HK-2 (cell line): ENCODE measurements around the gene CHD9NB.

Experiments used
- DNase-seq: peaks from one replicate; pipeline ENCODE4 v3.0.0-alpha.2; 2018; ENCODE audit not compliant: unreplicated experiment

The CHD9NB gene

DNA sequence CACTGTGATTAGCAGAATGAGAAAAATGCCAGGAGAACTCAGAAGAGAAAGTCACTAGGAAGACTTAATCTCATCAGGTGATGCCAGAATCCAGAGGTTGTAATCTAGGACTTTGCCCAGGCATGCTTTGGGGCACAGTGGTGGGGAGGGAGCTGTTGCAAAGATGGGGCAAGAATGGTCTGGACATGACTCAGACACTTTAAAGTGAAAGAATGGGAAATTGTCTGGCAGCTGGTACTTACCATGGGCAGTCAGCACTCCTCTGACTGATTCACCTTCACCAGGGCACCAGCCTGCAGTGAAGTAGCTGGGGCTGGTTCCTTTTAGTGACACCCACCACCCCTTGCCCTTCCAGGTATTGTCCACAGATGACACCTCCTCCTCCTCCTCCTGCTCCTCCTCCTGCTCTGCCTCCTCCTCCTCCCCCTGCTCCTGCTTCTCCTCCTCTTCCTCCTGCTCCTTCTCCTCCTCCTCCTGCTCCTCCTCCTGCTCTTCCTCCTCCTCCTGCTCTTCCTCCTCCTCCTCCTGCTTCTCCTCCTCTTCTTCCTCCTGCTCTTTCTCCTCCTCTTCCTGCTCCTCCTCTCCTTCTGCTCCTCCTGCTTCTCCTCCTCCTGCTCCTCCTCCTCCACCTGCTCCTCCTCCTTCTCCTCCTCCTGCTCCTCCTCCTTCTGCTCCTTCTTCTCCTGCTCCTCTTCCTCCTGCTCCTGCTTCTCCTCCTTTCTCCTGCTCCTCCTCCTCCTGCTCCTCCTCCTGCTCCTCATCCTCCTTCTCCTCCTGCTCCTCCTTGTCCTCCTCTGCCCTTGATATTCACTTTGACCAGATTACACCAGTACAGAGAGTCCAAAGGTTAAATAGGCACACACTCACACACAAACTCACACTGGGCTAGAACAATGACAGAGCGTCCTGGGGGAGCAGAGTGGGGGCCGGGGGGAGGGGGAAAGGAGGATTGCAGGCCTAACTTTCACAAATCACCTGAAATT is at the start of gene CHD9NB:
TSS of gene CHD9NB (minus strand) at position 379 of the 983 bp plus-strand sequence. CDS start 8,739 bp downstream, outside the sequence.
- peak; percentile 77 for DNase-seq

DNA sequence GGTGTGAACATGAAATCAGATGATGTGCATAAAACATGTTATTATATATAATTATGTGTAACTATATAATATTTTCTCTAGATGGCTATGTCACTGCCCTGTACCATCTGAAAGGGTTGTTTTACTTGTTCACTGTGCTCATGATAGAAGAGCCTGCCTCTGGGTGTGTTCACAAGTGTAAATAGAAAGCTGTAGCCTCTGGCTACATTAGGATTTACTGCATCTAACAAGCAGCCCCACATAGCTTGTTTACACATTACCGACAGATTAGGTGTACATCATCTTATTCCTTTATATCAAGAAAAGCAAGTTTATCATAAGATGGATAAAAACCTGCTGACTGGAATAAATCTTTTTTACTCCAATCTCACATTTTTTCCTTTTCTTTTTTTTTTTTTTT is 48.2 kb upstream of the CHD9NB start:
- no peak for DNase-seq

DNA sequence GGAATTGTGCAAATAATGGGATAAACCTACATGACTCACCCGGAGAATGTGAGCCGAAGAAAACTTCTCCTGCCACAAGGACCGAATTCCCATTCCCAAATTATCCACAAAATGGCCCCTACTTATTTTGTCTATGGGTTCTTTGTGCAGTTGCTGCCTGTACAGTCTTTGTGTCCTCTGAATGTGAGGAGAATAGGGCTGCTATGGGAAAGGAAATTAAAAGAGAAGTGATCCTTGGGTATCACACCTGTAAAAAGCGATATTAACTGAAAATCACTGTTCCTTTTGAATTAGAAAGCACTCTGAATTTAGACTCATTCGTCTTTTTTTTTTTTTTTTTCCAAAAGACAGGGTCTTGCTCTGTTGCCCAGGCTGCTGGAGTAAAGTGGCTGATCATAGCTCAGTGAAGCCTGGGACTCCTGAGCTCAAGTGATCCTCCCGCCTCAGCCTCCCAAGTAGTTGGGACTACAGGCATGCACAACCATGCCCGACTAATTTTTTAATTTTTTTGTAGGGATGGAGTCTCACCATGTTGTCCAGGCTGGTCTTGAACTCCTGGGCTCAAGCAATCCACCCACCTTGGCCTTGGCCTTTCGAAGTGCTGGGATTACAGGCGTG is 47.5 kb upstream of the CHD9NB start:
- DNase-seq: no peak

DNA sequence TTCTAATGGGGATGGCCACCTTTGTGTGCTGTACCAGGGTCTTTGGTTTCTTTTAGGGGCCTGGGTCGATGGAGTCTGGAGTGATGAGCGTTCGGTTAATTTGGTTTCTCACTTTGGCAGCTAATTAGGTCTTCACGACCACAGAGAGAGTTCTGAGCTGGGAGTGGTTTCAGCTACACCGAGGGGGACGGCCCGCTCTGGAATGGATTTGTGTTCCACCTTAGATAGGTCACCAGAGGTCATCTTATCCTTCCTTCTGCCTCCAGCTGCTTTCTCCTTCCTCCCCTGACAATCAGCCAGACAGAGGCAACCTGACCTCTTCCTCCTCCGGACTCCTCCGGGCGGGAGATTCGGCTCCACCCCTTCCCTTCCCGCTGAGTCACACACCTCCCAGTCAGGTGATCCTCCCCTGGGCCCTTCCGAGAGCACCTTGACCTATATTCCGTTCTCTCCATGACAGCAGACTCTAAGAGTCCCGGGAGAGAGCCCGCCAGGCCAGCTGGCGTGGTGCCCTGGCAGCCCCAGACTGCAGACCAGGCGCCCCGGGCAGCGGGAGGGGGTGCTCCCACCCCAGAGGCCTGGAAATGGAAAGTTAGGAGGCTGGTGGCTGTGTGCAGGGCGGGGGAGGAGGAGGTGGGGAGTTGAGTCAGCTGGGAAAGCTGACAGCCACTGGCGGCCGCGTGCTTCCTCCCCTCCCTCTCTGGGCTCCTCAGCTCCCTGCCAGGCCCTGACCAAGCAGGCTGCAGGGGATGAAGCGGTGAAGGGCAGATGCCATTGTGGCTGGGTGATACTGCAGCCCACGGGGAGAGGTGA is 46.8 kb upstream of the CHD9NB start:
- DNase-seq: peak; percentile 94

DNA sequence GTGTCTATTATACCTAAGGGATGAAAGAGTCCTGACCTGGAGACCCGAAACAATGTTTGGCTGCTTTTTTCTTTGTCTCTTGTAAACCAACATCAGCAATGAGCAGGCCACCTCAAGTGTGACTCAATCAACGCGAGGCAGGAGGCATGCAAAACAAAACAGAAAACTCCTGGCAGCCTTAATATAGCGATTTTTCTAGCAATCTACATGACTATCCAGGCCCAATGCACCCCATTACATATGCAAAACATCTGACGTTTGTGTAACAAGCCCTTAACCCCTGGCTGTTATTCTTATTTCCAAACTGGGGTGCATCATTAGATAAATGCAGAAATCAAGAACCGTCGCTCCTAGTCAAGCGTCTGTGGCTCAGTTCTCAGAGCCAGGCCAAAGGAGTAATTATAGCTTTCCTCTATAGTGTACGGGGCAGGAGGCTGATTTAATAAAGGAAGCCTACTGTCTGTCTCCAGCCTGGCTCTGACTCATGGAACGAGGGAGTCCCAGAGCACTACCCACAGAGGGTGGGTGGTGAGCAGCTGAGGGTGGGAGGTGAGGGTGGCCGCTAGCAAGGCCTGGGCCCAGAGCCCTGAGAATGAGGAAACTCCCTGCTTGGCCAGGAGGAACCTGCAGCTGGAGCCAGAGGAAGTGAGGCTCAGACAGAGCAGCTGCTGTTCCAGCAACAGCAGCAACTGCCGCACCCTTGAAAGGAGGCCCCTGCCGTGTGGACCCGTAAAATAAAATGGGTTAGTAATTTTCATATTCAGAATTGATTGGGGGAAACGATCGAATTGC is 46.0 kb upstream of the CHD9NB start:
- DNase-seq: peak; percentile 83

DNA sequence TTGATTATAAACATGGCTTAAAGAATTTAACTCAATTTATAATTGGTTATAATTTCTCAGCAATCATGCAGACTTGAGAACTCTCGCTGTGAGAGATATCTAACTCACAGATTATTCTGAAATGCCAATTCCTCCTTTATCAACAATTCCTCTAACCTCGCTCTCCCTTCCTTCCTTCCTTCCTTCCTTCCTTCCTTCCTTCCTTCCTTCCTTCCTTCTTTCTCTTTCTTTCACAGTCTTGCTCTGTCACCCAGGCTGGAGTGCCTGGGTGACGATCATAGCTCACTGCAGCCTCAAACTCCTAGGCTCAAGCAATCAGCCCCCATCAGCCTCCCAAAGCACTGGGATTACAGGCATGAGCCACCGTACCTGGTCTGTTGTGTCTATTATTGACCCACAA is 44.5 kb upstream of the CHD9NB start:
- no peak for DNase-seq

DNA sequence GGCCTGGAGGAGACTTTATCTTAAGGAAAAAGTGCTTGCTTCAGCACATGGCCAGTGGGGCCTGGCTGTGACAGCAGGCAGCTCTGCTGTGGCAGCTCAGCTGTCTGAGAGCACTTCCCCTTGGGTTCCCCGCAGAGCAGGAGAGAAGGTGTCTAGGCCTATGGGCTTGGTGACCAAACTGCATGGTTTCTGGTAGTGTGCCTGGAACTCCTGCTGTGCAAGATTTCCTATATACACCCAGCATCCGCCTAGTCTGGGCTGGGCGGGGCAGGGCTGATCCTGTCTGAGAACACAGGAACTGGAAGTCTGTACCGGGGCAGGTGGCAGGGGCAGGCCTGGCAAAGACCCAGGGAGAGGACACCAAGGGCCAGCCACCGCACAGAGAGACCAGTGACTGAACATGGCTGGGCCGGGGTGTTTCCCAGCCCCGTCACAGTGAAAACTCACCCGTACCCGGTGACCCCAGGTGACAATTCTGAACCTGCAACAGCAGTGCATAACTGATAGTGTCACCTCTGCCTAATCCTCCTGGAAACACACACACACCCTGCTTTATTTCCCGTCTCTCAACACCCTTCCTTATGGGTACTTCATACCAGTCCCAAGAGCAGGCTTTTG is 41.4 kb upstream of the CHD9NB start:
- DNase-seq: no peak

DNA sequence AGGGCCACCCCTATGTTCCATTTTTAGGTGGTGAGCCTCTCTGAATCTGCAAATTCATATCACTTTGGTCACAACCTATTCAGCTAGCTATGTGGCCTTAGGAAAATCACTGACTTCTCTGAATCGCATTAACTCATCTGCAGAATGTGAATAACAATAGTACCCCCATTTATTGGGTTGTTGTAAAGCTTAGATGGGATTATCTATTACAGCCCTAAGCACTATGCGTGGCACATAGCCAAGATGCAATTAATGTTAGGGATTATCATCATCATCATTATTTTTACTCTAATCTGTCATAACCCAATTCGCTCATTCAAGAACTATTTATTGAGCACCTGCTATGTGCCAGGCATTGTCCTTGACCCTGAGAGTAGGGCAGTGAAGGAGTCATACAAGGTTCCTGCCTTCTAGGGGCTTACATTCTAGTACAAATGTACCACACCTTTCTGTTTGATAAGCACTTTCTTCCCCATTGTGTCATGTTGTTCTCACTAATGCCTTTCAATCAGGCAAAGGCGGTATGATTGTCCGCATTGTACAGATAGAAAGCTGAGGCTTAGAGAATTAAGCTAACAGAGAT is 40.6 kb upstream of the CHD9NB start:
- no peak for DNase-seq

DNA sequence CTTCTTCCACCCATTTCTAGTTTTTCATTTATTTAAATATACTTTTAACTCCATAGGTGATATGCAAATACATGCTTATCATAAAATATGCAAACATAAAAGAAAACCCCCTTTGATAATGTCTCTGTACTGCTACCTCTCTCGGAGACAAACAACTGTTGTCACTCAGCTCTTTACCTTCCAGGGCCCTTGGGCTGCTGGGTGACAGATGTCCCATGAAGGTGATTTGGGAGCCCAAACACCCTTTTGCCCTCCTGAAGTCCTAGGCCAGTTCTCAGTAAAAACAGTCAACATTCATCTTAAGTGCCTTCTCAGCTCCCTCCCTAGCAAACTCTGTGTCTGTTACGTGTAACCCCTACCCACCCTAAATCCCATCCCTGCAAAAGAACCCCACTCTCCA is 39.6 kb upstream of the CHD9NB start:
- DNase-seq: no peak

DNA sequence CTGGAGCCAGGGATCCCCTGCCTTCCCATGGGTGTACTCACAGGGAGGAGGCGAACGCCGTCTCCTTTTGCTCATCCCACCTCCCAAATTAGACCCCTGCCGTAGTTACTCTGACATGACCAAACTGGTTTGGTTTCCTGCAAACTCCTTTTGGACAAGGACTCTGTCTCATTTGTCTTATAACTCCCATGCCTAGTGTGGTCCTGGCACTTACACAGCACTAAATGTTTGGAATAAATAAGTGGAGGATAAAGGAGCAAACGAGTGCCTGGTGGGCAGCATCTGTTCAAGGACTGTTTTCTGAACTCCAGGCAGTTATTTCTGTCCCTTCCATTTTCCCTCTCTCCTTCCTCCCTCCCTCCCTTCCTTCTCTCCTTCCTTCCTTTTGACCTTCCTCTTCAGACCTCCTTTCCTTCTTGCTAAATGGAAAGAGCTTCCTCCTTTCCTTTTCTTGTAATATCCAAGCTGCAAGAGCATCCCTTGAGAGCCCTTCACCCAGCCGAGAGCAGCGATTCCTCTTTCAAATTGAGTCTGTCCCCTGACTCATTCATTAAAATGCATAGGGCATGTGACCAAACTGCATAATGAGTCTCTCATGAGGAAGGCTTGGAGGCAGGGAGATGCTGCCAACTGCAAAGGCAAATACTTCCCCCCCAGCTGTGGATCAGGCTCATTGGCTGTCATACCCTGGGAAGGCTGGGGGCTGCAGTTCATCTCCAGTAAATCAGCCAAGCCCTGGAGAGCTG is 38.9 kb upstream of the CHD9NB start:
- DNase-seq: no peak

DNA sequence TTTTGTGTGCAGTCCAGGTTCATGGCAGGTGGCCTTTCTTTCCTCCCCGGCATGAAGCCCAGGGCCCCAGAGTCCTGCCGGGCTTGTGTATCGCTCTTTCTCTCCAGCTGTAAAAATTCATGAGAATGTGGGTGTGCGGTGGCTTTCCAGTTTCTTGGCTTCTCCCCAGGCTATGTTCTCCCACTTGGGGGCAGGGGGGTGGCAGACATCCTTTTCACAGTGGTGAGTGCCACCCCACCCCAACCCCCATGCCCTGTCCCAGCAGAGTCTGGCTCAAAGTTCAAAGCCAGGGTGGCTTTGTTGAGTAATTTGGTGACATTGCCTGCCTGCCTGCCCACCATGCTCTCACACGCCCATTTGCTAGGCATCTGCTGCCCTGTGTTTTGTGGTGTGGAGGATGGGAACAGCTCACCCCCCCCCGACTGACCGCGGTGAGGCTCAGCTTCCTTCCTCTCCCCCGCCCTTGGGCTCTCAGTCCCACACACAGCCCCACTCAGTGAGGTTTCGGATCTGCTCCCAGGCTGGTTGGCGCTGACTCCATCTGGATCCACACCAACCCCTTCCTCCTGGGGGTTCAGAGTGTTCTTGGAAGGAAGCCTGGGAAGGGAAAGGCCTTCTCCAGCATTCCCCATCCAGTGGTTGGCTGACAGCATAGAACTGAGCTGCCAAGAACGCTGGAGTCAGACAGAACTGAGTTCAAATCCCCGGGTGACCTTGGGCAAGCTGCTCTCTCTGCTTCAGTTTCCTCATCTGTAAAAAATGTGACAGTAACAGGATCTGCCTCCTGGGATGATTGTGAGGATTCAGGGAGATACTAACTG is 38.1 kb upstream of the CHD9NB start:
- no peak for DNase-seq

DNA sequence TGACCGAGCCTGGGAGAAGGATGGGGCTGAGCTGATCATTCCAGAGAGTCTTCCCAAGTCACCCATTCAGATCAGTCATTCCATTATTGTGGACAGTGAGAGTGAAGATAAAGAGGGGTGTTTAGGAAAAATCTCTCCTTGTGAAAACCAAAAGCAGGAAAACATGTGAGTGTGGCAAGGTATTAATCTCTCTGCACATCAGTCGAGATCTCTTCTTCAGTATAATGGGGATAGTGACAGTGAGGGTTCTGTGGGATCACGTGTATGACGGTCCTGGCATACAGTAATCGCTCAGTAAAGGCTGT is 37.5 kb upstream of the CHD9NB start:
- no peak for DNase-seq

DNA sequence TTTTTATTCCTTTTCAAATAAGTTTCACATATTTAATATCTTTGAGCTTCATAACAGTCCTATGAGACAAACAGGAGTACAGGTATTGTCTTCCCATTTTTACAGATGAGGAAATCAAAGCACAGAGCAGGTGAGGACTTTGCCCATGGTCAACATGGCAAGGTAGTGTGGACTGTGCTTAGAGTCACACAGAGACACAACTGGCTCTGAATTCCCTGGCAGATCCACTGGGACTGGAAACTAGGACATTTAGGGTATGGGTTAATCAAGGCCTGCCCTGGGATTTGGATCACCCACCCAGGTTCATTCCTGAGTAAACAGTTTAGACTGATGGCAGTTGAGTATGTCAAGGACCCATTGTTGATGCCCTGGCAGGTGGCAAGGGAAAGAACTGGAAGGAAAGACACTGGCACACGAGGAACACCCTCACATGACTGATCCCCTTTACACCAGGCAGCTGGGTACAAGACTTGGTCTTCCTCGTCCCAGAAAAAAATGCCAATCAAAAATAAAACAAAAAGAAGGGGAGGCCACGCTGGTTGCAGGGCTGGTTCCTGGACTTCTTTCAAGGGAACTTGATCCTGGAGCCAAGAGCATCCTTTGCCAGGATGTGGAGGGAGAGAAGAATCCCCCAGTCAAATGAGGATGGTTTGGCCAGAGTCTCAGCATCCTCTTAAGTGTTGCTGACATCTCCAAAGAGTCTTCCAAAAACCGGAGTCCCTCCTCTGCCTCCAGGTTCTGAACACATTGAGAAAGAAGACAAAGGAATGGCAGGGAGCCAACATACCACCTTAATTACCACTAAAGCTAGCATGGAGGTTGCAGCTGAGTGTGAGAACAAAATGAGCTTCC is 37.0 kb upstream of the CHD9NB start:
- no peak for DNase-seq

DNA sequence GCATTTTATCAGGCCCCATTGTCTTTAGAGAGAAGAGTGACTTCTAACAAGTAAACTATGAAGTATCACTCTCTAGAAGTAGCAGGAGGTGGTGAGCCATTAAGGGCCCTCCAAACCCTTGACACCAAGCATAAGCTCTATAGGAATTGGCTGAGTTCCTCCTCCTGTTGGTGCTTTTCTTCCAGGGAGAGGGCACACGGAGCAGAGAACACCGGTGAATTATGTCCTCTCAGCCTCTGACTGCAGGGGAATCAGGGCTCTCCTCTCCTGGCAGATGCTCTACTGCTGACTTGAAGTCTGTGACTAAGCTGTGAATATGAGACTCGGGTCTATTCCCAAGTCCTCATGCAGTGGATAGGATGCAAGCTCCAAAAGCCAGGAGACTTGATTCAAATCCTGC is 34.4 kb upstream of the CHD9NB start:
- DNase-seq: no peak

DNA sequence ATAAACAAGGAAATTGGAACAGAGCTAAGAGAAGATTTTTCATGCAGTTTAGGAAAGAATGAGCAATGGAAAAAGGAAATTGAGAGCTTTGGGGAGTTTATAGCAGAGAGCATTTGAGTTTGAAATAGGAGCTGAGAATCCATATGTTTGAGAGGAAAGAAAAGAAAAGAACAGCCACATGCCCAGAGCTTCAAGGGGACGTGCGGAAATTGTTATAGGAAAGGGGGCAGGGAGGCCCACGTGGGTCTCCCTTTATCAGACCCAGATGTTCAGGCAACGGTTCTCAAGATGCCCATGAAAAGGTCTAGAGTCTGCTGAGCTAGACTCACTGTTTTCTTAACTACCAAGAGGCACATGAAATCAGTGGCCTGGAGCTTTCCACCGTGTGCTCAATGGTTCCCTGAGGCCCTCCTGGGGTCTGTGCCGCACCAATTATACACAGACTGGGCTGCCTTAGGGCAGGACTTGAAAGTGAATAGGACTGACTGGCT is 33.3 kb upstream of the CHD9NB start:
- no peak for DNase-seq

DNA sequence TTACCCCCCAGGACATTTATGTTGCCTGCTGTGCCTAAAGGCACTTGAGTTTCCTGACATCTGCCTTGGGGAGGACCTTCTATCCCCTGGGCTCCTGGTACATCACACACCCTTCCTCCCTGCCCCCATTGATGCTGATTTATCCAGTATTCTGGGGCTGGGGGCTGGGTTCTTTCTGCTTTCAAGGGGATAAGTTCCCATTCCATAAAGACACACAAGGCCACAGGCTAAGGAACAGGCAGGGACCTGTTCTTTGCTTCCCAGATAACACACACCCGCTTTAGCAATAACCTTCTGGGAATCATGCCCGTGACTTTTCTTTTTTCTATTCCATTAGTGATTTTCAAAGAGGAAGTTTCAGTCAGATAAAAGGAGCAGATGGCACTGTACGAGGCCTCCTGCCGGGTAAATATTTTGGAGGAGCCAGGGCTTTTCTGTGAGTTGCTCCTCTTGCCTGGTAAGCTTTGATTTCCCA is 32.7 kb upstream of the CHD9NB start:
- no peak for DNase-seq

DNA sequence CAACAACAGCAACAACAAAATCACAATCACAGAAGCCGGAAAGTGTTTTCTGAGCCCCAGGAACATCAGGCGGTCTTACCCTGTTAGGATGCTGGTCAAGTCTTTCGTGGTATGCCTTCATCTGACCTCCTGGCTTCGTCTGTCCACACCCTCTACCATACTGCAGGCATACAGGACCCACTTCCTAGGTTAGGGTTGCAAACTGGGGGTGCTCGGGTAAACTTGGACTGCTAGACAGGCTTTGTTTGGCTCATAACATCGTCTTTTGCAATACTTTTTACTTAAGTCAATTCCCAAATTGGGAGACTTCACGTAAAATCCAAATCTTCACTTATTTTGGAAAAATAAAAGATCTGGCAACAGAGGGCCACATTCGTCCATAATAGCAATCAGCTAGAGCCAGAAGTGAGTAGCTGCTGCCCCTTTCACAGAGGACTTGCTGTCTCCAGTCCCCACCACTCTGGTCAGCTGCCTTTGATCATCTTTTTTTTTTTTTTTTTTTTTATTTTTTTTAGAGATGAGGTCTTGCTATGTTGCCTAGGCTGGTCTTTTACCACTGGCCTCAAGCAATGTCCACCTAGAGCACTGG is 32.1 kb upstream of the CHD9NB start:
- DNase-seq: no peak

DNA sequence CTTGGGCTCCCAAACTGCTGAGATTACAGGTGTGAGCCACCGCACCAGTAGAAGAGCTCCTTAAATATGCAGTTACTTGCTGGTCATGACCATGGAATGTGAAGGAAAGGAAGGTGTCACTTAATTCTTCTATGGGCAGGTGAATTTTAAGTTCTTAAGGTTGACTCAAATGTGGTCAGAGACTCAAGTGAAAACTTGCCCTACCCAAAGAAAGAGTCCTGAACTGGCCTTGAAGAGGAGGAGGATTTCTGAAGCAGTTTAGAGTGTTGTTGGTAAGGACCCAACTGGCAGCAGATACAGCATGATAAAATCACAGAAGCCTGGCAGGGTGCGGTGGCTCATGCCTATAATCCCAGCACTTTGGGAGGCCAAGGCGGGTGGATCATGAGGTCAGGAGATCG is 31.4 kb upstream of the CHD9NB start:
- no peak for DNase-seq
